AG04450 (cell line): Measurements from ENCODE around the gene TSPAN3. TPM values are rescaled to one million over a fixed set of nuclear protein-coding genes. Genes with fewer than 3 reads are reported as not detected.

Source experiments
- CTCF ChIA-PET: fragments of 300-600, 350-600 bp; formaldehyde crosslinking; extraction: SDS; loops from one replicate; lab custom pipeline; 2022; ENCODE audit warnings: antibody characterized with exemption, inconsistent platforms; lab: Charles Lee
- POLR2A ChIA-PET: fragments of 350-600 bp; formaldehyde crosslinking; extraction: SDS; loops from one replicate; lab custom pipeline; 2021; ENCODE audit warnings: antibody characterized with exemption, inconsistent platforms; lab: Yijun Ruan, JAX
- DNase-seq: peaks from one replicate; pipeline ENCODE4 v3.0.0-alpha.2; 2011; ENCODE audit warnings: low read depth, low spot score
- H3K27ac ChIP-seq: one replicate; pipeline ENCODE4 v1.5.1; 2012; ENCODE audit warnings: low read depth, low read length, control low read depth
- H3K27me3 ChIP-seq: one replicate; pipeline ENCODE4 v1.6.0; 2012; ENCODE audit warnings: low read length; ENCODE audit not compliant: control insufficient read depth, insufficient read depth
- H3K4me3 ChIP-seq: 2 replicates; pipeline ENCODE4 v1.5.1; 2011; ENCODE audit warnings: mild to moderate bottlenecking, low read depth, low read length, control low read depth
- H3K9me3 ChIP-seq: 2 replicates; pipeline ENCODE4 v1.5.1; 2012; ENCODE audit warnings: low read length; ENCODE audit not compliant: control insufficient read depth, insufficient read depth
- CTCF ChIP-seq: IDR thresholded peaks from 2 replicates; pipeline ENCODE4 v1.5.1; 2011; ENCODE audit warnings: low read depth, low read length, control low read depth, inconsistent platforms
- polyA plus RNA-seq: library from polyadenylated mRNA; depleted of rRNA; stranded (reverse); fragments of >200 nt; gene quantifications from 2 replicates; pipeline ENCODE4 v1.2.3, GENCODE V29; 2011

TSPAN3 gene
- polyA plus RNA-seq, 1 experiment: 410 TPM

GRCh38 chr15:77009176-77009575, 61.7 kb downstream of the TSPAN3 start:
- no peak for TF ChIP-seq CTCF
- H3K27me3 ChIP-seq: peaks cover 18% of the 10 kb centered on the region
- no peak overlapping the region for H3K4me3 ChIP-seq
- ChIA-PET CTCF (interaction anchor here (0.5 kb wide), 1 partner anchor 68 kb away, joined by 3 read pairs; no protein-coding TSS in a partner anchor), POLR2A (no interaction called here)
- no peaks in the 10 kb centered on the region for H3K9me3 ChIP-seq
- DNase-seq: no peak
- H3K27ac ChIP-seq: no peak overlapping the region

GRCh38 chr15:77004189-77004588, 66.7 kb downstream of the TSPAN3 start:
- ChIA-PET POLR2A (no interaction called here), CTCF (no interaction called here)
- no peak for TF ChIP-seq CTCF
- no peak overlapping the region for H3K27ac ChIP-seq
- no peaks in the 10 kb centered on the region for H3K9me3 ChIP-seq
- DNase-seq: no peak
- peaks cover 26% of the 10 kb centered on the region for H3K27me3 ChIP-seq
- no peak overlapping the region for H3K4me3 ChIP-seq

- ChIA-PET CTCF (interaction anchor here (0.7 kb wide), 1 partner anchor 13 kb away, joined by 3 read pairs; no protein-coding TSS in a partner anchor), POLR2A (no interaction called here)
- no peak for TF ChIP-seq CTCF
Observed at GRCh38 chr15:77002954-77003912, 67.7 kb downstream of the TSPAN3 start.

GRCh38 chr15:77002436-77002835, 68.5 kb downstream of the TSPAN3 start:
- Histone ChIP-seq H3K4me3 (no peak overlapping the region), H3K27ac (no peak overlapping the region), H3K9me3 (no peaks in the 10 kb centered on the region), H3K27me3 (peaks cover 27% of the 10 kb centered on the region)
- CTCF ChIA-PET: no interaction called here
- no peak for TF ChIP-seq CTCF
- POLR2A ChIA-PET: no interaction called here
- DNase-seq: no peak

More at GRCh38 chr15:77002954-77003912, 67.7 kb downstream of the TSPAN3 start:
- H3K27ac ChIP-seq: no peak overlapping the region
- DNase-seq: no peak
- peaks cover 30% of the 10 kb centered on the region for H3K27me3 ChIP-seq
- H3K4me3 ChIP-seq: no peak overlapping the region
- no peaks in the 10 kb centered on the region for H3K9me3 ChIP-seq

GRCh38 chr15:77001966-77002365, 68.9 kb downstream of the TSPAN3 start:
- Histone ChIP-seq H3K9me3 (no peaks in the 10 kb centered on the region), H3K27ac (no peak overlapping the region), H3K27me3 (peaks cover 24% of the 10 kb centered on the region), H3K4me3 (no peak overlapping the region)
- TF ChIP-seq CTCF: no peak
- CTCF ChIA-PET: no interaction called here
- no peak for DNase-seq
- POLR2A ChIA-PET: no interaction called here
